HG03045 (cell line): ENCODE results near the gene TMEM95.
A peak's percentile ranks its signal among the peaks of the same experiment; 100 is the strongest.
"Not testable (repeated sequence)": the region's sequence is repeated elsewhere in the genome, so short reads cannot be mapped to it uniquely, and the experiment has no call there.

Experiments used
- ATAC-seq: cut with Tn5 transposase; IDR thresholded peaks from one replicate; pipeline ENCODE4 v1.9.1; 2021; ENCODE audit warnings: mild to moderate bottlenecking, moderate library complexity; ENCODE audit not compliant: unreplicated experiment

The TMEM95 gene

GRCh38 chr17:7346761-7347614 lies 8.0 kb upstream of the TMEM95 start:
- ATAC-seq = no peak

DNA sequence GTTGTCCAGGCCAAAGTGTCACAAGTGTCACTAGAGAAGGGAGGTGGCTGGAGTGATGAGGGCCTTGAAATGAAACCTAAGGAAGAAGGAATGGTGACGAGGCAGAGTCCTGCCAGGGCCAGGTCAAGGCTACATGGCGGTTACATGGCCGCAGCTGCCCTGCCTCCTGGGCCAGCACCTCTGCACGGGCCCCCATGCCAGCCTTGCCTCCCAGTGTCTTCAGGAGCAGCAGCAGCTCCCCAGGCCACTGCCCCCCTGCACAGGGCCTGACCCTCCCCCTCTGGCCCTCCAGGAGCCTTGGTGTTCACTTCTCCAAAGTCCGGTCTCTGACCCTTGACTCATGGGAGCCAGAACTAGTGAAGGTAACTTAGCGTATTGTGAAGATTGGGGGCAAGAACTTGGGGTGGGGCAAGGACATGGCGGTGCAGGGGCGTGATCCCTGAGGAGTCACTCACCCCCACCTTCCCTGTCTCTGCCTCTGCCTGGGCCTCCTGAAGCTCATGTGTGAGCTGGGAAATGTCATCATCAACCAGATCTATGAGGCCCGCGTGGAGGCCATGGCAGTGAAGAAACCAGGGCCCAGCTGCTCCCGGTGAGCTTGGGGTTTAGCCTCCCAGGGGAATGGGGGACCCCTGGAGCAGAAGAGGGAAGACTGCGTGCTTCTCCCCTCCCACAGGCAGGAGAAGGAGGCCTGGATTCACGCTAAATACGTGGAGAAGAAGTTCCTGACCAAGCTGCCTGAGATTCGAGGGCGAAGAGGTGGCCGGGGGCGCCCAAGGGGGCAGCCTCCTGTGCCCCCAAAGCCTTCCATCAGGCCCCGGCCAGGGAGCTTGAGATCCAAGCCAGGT lies 7.1 kb upstream of the TMEM95 start:
- ATAC-seq = no peak

DNA sequence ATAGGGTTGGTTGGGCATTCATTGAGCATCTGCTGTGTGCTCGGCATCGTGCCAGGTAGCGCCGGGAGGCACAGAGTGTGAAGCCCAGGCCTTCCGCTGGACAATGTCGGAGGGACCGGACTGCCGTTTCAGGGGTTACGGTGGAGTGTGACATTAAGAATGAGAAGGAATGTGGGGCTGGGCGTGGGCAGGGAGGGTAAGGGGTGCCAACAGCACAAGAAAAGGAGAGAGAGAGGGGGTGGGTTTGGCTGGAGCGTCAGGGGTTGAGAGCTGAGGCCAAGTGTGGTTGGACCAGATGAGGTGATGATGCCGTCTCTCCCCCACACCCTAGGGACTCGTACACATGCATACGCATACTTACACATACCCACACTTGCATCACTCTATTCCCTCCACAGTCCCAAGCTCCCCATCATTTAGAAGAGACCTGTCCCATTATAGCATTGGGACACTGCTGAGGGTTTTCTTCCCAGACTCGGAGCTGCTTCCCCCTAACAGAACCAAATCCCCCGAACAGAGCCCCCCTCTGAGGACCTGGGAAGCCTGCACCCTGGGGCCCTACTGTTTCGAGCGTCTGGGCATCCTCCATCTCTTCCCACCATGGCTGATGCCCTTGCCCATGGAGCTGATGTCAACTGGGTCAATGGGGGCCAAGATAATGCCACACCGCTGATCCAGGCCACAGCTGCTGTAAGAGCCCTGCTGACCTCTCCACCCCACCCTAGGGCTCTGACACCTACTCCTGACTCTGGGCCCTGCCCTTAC lies 6.3 kb upstream of the TMEM95 start:
- ATAC-seq = no peak

DNA sequence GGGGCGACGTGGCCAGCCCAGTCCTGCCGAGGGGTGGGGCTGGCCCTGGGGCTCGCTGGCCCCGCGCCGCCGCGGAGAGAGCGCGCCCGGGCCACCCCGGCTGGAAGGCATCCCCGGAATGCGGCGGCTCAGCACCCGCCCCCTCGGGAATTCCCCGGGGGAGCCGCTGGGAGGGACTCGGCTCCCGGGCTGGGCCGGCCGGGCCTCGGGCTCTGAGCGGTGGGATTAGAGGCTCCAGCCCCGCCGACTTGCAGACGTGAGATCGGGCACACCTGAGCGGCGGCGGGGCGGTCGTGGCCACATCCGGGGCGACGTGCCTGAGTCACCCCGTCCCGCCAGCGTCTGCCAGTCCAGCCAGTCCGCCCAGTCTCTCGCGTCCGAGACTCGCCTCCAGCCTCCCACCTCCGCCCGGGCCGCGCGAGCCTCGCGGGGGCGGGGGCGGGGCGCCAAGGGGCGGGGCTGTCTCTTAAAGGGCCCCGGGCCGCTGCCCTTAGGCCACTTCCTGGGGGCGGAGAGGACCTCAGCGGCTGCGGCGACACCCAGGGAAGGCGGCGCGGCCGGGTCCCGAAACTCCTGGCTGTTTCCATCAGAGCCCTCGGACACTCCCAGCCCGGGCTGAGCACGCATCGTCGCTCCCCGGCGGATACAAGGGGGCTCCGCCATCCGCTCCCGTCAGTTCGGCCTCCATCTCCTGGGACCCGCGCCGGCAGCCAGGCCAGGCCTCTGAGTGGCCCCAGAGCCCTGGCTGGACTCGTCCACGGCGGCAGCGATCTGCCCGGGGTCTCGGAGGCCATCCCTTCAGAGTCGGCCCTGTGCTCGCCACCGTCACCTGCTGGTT lies 3.1 kb upstream of the TMEM95 start, which contains the start of gene KCTD11:
Gene KCTD11 (plus strand): TSS at position 498 of the 838 bp plus-strand sequence.
- peak; percentile 56 for ATAC-seq

GRCh38 chr17:7352503-7352889 lies 2.5 kb upstream of the TMEM95 start:
- ATAC-seq = no peak

DNA sequence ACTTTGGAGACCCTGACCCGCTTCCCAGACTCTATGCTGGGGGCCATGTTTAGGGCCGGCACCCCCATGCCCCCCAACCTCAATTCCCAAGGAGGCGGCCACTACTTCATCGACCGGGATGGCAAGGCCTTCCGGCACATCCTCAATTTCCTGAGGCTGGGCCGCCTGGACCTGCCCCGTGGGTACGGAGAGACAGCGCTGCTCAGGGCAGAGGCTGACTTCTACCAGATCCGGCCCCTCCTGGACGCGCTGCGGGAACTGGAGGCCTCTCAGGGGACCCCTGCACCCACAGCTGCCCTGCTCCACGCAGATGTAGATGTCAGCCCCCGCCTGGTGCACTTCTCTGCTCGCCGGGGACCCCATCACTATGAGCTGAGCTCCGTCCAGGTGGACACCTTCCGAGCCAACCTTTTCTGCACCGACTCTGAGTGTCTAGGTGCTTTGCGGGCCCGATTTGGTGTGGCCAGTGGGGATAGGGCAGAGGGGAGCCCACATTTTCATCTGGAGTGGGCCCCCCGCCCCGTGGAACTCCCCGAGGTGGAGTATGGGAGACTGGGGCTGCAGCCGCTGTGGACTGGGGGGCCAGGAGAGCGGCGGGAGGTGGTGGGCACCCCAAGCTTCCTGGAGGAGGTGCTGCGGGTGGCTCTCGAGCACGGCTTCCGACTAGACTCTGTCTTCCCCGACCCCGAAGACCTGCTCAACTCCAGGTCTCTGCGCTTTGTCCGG lies 1.9 kb upstream of the TMEM95 start:
- no peak for ATAC-seq

DNA sequence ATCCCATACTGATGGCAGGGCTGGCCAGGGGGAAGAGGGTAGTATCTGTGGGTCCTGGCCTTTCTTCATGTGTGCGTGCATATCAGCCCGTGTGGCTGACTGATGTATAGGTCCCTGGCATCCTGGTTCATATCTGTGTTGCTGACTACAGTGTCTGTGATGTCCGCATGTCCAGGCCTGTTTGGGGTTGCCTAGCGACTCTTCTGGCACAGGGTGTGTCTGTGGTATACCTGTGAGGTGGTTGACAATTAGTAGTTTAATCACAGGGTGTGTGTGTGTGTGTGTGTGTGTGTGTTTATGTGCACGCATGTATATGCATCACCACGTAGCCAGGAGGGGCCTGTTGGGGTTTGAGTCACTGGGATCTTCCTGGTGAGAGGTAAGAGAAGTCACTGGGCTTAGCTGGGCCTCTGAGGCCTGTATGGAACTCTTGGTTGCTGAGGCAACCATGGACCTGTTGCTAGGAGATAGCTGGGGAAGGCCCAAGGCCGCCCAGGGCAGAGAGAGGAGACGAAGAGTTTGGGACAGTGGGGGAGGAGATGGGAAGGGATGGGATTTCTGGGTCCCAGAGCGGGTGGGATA lies 603 bp upstream of the TMEM95 start:
- ATAC-seq = no peak

DNA sequence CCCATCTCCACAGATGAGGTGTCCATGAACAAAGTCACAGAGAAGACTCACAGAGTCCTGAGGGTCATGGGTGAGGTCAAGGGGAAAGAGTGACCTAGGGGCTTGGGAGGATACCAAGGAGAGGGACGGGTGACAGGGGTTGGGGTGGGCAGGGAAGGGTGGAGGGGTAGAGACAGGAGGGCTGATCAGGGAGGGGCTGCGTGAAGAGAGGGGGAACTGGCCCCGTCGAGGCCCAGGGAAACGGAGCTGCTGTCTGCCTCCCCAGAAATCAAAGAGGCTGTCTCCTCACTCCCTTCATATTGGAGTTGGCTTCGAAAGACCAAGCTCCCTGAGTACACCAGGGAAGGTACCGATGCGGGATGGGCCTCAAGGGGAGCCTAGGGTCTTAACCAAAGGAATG lies 617 bp downstream of the TMEM95 start:
- no peak for ATAC-seq

- no peak for ATAC-seq
Measured at GRCh38 chr17:7356072-7356549, 1.2 kb downstream of the TMEM95 start.

DNA sequence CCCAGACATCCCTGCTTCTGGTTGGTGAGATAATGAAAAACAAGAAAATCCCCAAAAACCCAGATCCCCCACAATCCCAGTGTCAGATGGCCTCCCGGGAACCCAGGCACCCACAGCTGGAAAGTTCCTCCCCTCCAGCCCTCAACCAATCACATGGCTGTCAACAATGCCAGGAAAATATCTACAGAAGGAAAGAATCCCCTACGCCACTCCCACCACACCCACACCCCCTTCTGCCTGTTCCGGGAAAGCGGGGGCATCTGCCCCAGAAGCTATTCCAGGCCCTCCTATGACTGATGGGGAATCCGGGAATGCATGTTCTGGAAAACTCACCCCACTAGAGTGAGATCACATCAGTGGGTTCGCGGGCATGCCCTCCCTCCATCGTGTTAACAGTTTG lies 1.8 kb downstream of the TMEM95 start:
- no peak for ATAC-seq

GRCh38 chr17:7357381-7357780 lies 2.4 kb downstream of the TMEM95 start:
- no peak for ATAC-seq

DNA sequence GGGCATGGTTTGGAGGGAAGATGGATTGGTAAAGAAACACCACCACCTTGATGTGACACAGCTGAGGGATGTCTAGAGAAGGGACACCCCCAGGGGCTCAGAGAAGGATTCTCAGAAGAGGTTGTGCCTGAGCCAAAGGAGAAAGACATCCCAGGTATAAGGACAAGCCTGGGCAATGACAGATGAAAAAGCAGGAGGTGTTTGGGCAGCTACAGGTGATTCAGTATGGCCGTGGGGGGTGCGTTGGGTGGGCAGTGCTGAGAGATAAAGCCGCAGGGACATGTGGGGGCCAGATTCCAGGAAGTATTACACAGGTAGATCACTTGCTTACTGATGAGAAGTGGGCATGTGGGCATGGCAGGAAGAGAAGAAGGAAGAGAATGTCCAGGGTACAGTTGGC lies 7.0 kb downstream of the TMEM95 start:
- ATAC-seq = no peak

DNA sequence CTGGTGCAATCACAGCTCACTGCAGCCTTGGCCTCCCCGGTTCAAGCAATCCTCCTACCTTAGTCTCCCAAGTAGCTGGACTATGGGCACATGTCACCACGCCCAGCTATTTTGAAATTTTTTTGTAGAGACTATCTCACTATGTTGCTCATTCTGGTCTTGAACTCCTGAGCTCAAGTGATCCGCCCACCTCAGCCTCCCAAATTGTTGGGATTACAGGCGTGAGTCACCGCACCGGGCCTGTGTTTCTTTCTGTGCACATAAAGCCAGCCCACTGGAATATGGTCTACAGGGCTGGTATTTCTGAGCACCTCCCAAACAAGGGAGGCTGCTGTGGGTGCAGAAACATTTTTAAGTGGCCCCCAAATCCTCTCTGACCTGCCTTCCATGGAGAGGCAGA lies 8.4 kb downstream of the TMEM95 start:
- ATAC-seq = no peak

- ATAC-seq = not testable (repeated sequence)
Measured at GRCh38 chr17:7365963-7366362, 11.0 kb downstream of the TMEM95 start.

DNA sequence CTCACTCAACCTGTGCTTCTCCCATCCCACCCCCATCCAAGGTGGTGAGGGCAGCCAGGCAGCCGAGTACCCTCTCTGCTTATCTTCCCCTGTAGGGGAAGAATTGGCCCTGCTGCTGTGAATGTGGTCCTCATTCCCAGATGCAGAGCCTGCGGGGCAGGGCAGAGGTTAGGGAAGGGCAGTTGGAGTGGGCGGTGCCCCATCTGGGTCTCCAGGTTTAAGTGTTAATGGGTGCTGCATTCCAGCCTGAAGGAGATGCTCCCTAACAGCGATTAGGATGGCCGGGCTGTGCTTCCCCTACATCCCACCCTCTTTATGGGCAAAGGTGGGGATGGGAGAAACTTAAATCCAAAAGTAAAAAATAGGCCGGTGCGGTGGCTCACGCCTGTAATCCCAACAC lies 12.1 kb downstream of the TMEM95 start:
- ATAC-seq = no peak

DNA sequence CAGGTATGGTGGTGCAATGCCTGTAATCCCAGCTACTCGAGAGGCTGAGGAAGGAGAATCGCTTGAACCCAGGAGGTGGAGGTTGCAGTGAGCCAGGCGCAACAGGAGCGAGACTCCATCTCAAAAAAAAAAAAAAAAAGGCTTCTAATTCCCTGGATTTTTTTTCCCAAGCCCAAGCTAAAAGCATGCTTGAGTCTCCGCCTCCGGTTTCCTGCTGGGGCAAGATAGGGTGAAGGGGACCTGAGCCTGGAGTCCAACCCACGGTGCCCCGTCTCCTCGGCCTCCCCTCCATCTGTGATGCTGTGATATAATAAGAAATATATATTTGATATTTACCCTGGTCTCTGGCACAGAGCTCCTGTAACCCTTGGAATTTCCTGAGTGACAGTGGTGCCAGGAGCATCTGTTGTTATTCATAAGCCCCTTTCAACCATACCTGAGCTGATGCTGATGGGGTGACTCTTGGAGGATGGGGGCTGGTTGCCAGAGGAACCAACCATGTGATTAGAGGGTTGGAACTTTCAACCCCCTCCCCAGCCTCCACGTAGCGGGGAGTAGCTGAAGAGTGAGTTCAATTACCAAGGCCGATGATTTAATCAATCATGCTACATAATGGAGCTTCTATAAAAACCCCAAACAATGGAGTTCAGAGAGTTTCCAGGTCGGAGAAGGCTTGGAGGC lies 13.1 kb downstream of the TMEM95 start:
- no peak for ATAC-seq

DNA sequence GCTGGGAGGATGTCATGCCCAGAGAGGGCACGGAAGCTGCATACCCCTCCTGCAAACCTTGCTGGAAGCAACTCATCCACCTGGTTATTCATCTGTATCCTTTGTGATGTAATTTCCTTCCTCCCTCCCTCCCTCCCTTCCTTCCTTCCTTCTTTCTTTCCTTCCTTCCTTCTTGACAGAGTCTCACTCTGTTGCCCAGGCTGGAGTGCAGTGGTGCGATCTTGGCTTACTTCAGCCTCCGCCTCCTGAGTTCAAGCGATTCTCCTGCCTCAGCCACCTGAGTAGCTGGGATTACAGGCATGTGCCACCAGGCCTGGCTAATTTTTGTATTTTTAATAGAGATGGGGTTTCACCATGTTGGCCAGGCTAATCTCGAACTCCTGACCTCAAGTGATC lies 13.6 kb downstream of the TMEM95 start:
- ATAC-seq = not testable (repeated sequence)

- ATAC-seq = no peak
Measured at GRCh38 chr17:7369825-7370224, 14.9 kb downstream of the TMEM95 start.

- ATAC-seq = no peak
Measured at GRCh38 chr17:7370853-7371252, 15.9 kb downstream of the TMEM95 start.
